Endothelial cell of umbilical vein (primary cell): ENCODE results near the gene RAMP1. TPM values are rescaled to one million over a fixed set of nuclear protein-coding genes. Genes with fewer than 3 reads are reported as not detected.

Experiments
- BruUV-seq: library from RNA; stranded (reverse); fragments of 400-500 nt; replicated peaks from 2 replicates; lab custom pipeline; 2021; lab: Mats Ljungman, UMichigan
- CTCF ChIA-PET: fragments of 300-600, 350-600 bp; sonication (Branson Sonifier 250); formaldehyde crosslinking; loops from one replicate; lab custom pipeline; 2021; ENCODE audit warnings: antibody characterized with exemption, inconsistent platforms; lab: Charles Lee
- POLR2A ChIA-PET: fragments of 300-600, 350-600 bp; sonication (Branson Sonifier 250); formaldehyde crosslinking; loops from one replicate; lab custom pipeline; 2021; ENCODE audit warnings: antibody characterized with exemption, inconsistent platforms; lab: Charles Lee
- DNase-seq: peaks from one replicate; pipeline ENCODE4 v3.0.0-alpha.2; 2011; ENCODE audit warnings: low read depth, low spot score
- FAIRE-seq: peaks from 2 replicates; lab custom pipeline; 2011; peaks lifted over from hg19 to GRCh38; lab: Jason Lieb, UNC
- H2AFZ ChIP-seq: 2 replicates; pipeline ENCODE4 v1.6.0; 2012; ENCODE audit warnings: low read depth, low read length, control low read depth, inconsistent platforms
- H3K27ac ChIP-seq: 2 replicates; pipeline ENCODE4 v1.5.1; 2011; ENCODE audit warnings: low read depth, mild to moderate bottlenecking, control low read depth, low read length, moderate library complexity; ENCODE audit not compliant: insufficient read depth
- H3K27me3 ChIP-seq, 2 experiments: 2 replicates each; pipeline versions ENCODE4 v1.6.0 to v1.6.1; 2011; ENCODE audit warnings: low read length in 2 of 2, mixed read lengths in 1 of 2; ENCODE audit not compliant: control insufficient read depth in 2 of 2, insufficient read depth in 2 of 2
- H3K36me3 ChIP-seq, 2 experiments: 2 replicates in 1 of 2; 3 replicates in 1 of 2; pipeline ENCODE4 v1.5.1; 2011; ENCODE audit warnings: low read length in 2 of 2, mild to moderate bottlenecking in 1 of 2, moderate library complexity in 1 of 2; ENCODE audit not compliant: control insufficient read depth in 2 of 2, insufficient read depth in 2 of 2; ENCODE audit errors: extremely low read depth in 1 of 2
- H3K4me1 ChIP-seq: 3 replicates; pipeline ENCODE4 v1.5.1; 2011; ENCODE audit warnings: mild to moderate bottlenecking, low read length; ENCODE audit not compliant: control insufficient read depth, insufficient read depth; ENCODE audit errors: extremely low read depth
- H3K4me2 ChIP-seq: 2 replicates; pipeline ENCODE4 v1.6.1; 2011; ENCODE audit warnings: low read length, control low read depth, mixed read lengths; ENCODE audit not compliant: insufficient read depth
- H3K4me3 ChIP-seq, 3 experiments: fragments of 200-600 bp in 1 of 3; sonication (generic), shearing (Covaris generic) in 1 of 3; replicated peaks in 1 of 3; 2 replicates each; pipeline ENCODE4 v1.5.1; 2011 to 2016; ENCODE audit warnings: control low read depth in 3 of 3, low read length in 3 of 3, mild to moderate bottlenecking in 2 of 3, inconsistent platforms in 1 of 3, low read depth in 1 of 3, moderate library complexity in 1 of 3; ENCODE audit not compliant: insufficient read depth in 1 of 3
- H3K79me2 ChIP-seq: 2 replicates; pipeline ENCODE4 v1.6.0; 2012; ENCODE audit warnings: low read length, inconsistent platforms; ENCODE audit not compliant: control insufficient read depth, insufficient read depth
- H3K9ac ChIP-seq: replicated peaks from 2 replicates; pipeline ENCODE3; 2011; ENCODE audit warnings: low read length, control low read depth; ENCODE audit not compliant: insufficient read depth; ENCODE audit errors: extremely low read depth
- H3K9me1 ChIP-seq: replicated peaks from 3 replicates; pipeline ENCODE4 v1.6.0; 2011; ENCODE audit warnings: mild to moderate bottlenecking, low read length; ENCODE audit not compliant: control insufficient read depth, insufficient read depth; ENCODE audit errors: extremely low read depth
- H3K9me3 ChIP-seq: replicated peaks from 2 replicates; pipeline ENCODE4 v1.5.1; 2012; ENCODE audit warnings: low read length, inconsistent platforms; ENCODE audit not compliant: control insufficient read depth, insufficient read depth
- H4K20me1 ChIP-seq: replicated peaks from 2 replicates; pipeline ENCODE3; 2011; ENCODE audit warnings: mild to moderate bottlenecking, low read length; ENCODE audit not compliant: control insufficient read depth, insufficient read depth; ENCODE audit errors: extremely low read depth
- EZH2 ChIP-seq: IDR thresholded peaks from 2 replicates; pipeline ENCODE4 v1.6.1; 2012; ENCODE audit warnings: borderline replicate concordance, low read depth, mild to moderate bottlenecking, moderate library complexity, low read length, inconsistent platforms; ENCODE audit not compliant: severe bottlenecking
- FOS ChIP-seq: IDR thresholded peaks from 2 replicates; pipeline ENCODE4 v1.6.1; 2011; ENCODE audit warnings: mild to moderate bottlenecking, low read length, moderate library complexity, borderline replicate concordance; ENCODE audit not compliant: insufficient read depth
- GATA2 ChIP-seq: IDR thresholded peaks from 2 replicates; pipeline ENCODE4 v1.7.0; 2011; ENCODE audit warnings: low read depth, mild to moderate bottlenecking, moderate library complexity, mixed read lengths, low read length; ENCODE audit not compliant: insufficient read length, insufficient read depth
- JUN ChIP-seq: IDR thresholded peaks from 2 replicates; pipeline ENCODE4 v1.6.1; 2011; ENCODE audit warnings: borderline replicate concordance, low read depth; ENCODE audit not compliant: insufficient read length, insufficient read depth
- MYC ChIP-seq: IDR thresholded peaks from one replicate; pipeline ENCODE4 v1.6.1; 2011; ENCODE audit warnings: mild to moderate bottlenecking, low read depth, low read length
- POLR2A ChIP-seq: IDR thresholded peaks from 2 replicates; pipeline ENCODE4 v1.6.1; 2012; ENCODE audit warnings: low read depth, mild to moderate bottlenecking, control low read depth, low read length
- POLR2AphosphoS5 ChIP-seq: IDR thresholded peaks from 2 replicates; pipeline ENCODE4 v1.6.1; 2012; ENCODE audit warnings: low read depth, mild to moderate bottlenecking, control low read depth, low read length, moderate library complexity; ENCODE audit not compliant: insufficient read depth
- dilution Hi-C: fragments of 300-500 bp; cut with MboI; formaldehyde crosslinking; loops from one replicate; pipeline ENCODE4 v1.15.0; 2019; ENCODE audit warnings: low sequenced_read_pairs; ENCODE audit not compliant: extremely low pct_ligation_motif_present
- intact Hi-C: fragments of 100-400 bp; cut with micrococcal nuclease; formaldehyde crosslinking; loops from one replicate; pipeline ENCODE4 v1.10.0; 2022
- polyA plus RNA-seq, 4 experiments: library from polyadenylated mRNA; depleted of rRNA in 3 of 4; stranded (reverse) in 3 of 4; unstranded in 1 of 4; fragments of >200 nt; gene quantifications; 2 replicates each; pipeline versions ENCODE4 v1.2.1 to v1.2.3, GENCODE V29; 2011 to 2012; ENCODE audit warnings: missing spikeins in 1 of 4
- total RNA-seq: library from RNA; stranded (reverse); gene quantifications from 2 replicates; pipeline ENCODE4 v1.2.3, GENCODE V29; 2021
- TF ChIP-seq, protein P1 (sequence below): IDR thresholded peaks from 2 replicates; pipeline ENCODE4 v1.6.1; 2011; ENCODE audit not compliant: insufficient read depth, insufficient read length
- TF ChIP-seq, protein P2 (sequence below), 2 donors: IDR thresholded peaks; 1 replicate in 1 of 2; 2 replicates in 1 of 2; pipeline ENCODE4 v1.5.1; 2011; ENCODE audit warnings: low read length in 2 of 2, mild to moderate bottlenecking in 2 of 2, moderate library complexity in 2 of 2, control low read depth in 1 of 2, inconsistent platforms in 1 of 2, low read depth in 1 of 2; ENCODE audit not compliant: insufficient read depth in 1 of 2; ENCODE audit errors: extremely low read depth in 1 of 2

The RAMP1 gene
- total and polyA plus RNA-seq, 2 donors (not counting 3 experiments of a cell fraction or from before 2014, with no cell fraction given), result 0.18 TPM; not detected in 1

DNA sequence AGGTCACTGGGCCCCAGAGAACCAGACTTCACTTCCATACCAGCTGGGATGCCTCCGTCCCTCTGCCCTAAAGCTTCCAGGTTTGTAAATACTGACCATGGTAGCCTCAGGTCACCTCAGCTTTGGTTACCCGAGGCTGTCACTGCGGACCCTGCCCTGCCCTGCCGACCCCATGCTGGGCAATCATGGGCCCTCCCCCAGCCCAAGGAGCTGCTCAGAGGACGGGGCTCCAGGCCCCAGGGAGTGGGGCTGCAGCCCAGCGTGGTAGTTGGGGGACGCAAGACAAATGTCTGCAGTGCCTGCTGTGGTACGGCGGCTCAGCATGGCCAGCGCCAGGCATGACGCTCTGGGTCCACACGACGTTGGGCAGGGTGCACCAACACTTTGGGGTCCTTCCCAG lies 25.3 kb downstream of the RAMP1 start:
- FAIRE-seq (no peak), DNase-seq (no peak)
- no peak overlapping the region for H2AFZ ChIP-seq
- H3K9me3 ChIP-seq, result no peaks in the 10 kb centered on the region
- H4K20me1 ChIP-seq, result no peaks in the 10 kb centered on the region
- no peaks in the 10 kb centered on the region for H3K36me3 ChIP-seq
- no peaks in the 10 kb centered on the region for H3K27me3 ChIP-seq
- no peaks in the 10 kb centered on the region for H3K9me1 ChIP-seq
- H3K4me2 ChIP-seq, result no peak overlapping the region
- dilution Hi-C loops, result no loop called here
- H3K4me1 ChIP-seq, result peaks cover 3% of the 10 kb centered on the region
- no peaks in the 10 kb centered on the region for H3K79me2 ChIP-seq
- ChIA-PET POLR2A (no interaction called here), CTCF (interaction anchor here (0.7 to 1.1 kb wide), 3 partner anchors 8 to 39 kb away, joined by 3 to 4 read pairs (median 3); no protein-coding TSS in a partner anchor)
- no peak overlapping the region for H3K9ac ChIP-seq
- BruUV-seq, result no TSS peak
- TF ChIP-seq POLR2AphosphoS5 (no peak), JUN (no peak), POLR2A (no peak), GATA2 (no peak), EZH2 (no peak), FOS (no peak), MYC (no peak)
- TF ChIP-seq, protein P1, sequence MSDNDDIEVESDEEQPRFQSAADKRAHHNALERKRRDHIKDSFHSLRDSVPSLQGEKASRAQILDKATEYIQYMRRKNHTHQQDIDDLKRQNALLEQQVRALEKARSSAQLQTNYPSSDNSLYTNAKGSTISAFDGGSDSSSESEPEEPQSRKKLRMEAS, result no peak
- TF ChIP-seq, protein P2, sequence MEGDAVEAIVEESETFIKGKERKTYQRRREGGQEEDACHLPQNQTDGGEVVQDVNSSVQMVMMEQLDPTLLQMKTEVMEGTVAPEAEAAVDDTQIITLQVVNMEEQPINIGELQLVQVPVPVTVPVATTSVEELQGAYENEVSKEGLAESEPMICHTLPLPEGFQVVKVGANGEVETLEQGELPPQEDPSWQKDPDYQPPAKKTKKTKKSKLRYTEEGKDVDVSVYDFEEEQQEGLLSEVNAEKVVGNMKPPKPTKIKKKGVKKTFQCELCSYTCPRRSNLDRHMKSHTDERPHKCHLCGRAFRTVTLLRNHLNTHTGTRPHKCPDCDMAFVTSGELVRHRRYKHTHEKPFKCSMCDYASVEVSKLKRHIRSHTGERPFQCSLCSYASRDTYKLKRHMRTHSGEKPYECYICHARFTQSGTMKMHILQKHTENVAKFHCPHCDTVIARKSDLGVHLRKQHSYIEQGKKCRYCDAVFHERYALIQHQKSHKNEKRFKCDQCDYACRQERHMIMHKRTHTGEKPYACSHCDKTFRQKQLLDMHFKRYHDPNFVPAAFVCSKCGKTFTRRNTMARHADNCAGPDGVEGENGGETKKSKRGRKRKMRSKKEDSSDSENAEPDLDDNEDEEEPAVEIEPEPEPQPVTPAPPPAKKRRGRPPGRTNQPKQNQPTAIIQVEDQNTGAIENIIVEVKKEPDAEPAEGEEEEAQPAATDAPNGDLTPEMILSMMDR (IDR thresholded peaks at IDR 0.05; ENCODE audit: extremely low read depth in 1 of 2, insufficient read depth in 1 of 2, low read depth in 1 of 2, low read length in 2 of 2), result no peak
- H3K4me3 ChIP-seq, result no peak overlapping the region
- intact Hi-C loops, result no loop called here
- H3K27ac ChIP-seq, result no peak overlapping the region
